HEK293T (cell line): ENCODE results near the gene TCF3.

Experiments
- CTCF ChIA-PET: fragments of 350-600 bp; formaldehyde crosslinking; extraction: SDS; loops from one replicate; lab custom pipeline; 2021; ENCODE audit warnings: antibody characterized with exemption, inconsistent platforms; lab: Yijun Ruan, JAX
- POLR2A ChIA-PET: fragments of 350-600 bp; formaldehyde crosslinking; extraction: SDS; loops from one replicate; lab custom pipeline; 2020; ENCODE audit warnings: antibody characterized with exemption, inconsistent platforms; lab: Yijun Ruan, JAX
- DNase-seq: peaks from one replicate; pipeline ENCODE4 v3.0.0; 2012; ENCODE audit warnings: mixed read lengths; ENCODE audit errors: extremely low spot score
- ARNT ChIP-seq: fragments of 450-650 bp; IDR thresholded peaks from 2 replicates; pipeline ENCODE4 v1.6.1; 2017; ENCODE audit warnings: mild to moderate bottlenecking
- BHLHE40 ChIP-seq: fragments of 450-650 bp; IDR thresholded peaks from 2 replicates; pipeline ENCODE4 v1.6.1; 2016; ENCODE audit warnings: mild to moderate bottlenecking, moderate library complexity, borderline replicate concordance
- CTBP1 ChIP-seq: fragments of 450-650 bp; IDR thresholded peaks from 2 replicates; pipeline ENCODE4 v1.6.1; 2016; ENCODE audit warnings: borderline replicate concordance
- ELF4 ChIP-seq: fragments of 450-650 bp; IDR thresholded peaks from 2 replicates; pipeline ENCODE4 v1.6.1; 2017; ENCODE audit warnings: antibody characterized with exemption
- FOXA1 ChIP-seq: fragments of 450-650 bp; IDR thresholded peaks from 2 replicates; pipeline ENCODE4 v1.6.1; 2016; ENCODE audit warnings: mild to moderate bottlenecking
- FOXK2 ChIP-seq: fragments of 450-650 bp; IDR thresholded peaks from 2 replicates; pipeline ENCODE4 v1.6.1; 2016; ENCODE audit warnings: mild to moderate bottlenecking
- FOXM1 ChIP-seq: fragments of 450-650 bp; IDR thresholded peaks from 2 replicates; pipeline ENCODE4 v1.6.1; 2017; ENCODE audit warnings: mild to moderate bottlenecking, borderline replicate concordance
- HDGF ChIP-seq: fragments of 450-650 bp; IDR thresholded peaks from 2 replicates; pipeline ENCODE4 v1.6.1; 2017; ENCODE audit warnings: antibody characterized with exemption, borderline replicate concordance
- L3MBTL2 ChIP-seq: fragments of 450-650 bp; conservative IDR thresholded peaks from 2 replicates; pipeline ENCODE4 v1.6.1; 2016; ENCODE audit warnings: mild to moderate bottlenecking
- LEF1 ChIP-seq: fragments of 450-650 bp; IDR thresholded peaks from 2 replicates; pipeline ENCODE4 v1.6.1; 2017; ENCODE audit warnings: mild to moderate bottlenecking, borderline replicate concordance
- NFRKB ChIP-seq: fragments of 450-650 bp; IDR thresholded peaks from 2 replicates; pipeline ENCODE4 v1.6.1; 2016; ENCODE audit warnings: mild to moderate bottlenecking, moderate library complexity
- PKNOX1 ChIP-seq: fragments of 450-650 bp; IDR thresholded peaks from 2 replicates; pipeline ENCODE4 v1.6.1; 2016
- SP1 ChIP-seq: fragments of 450-650 bp; IDR thresholded peaks from 2 replicates; pipeline ENCODE4 v1.6.1; 2017
- SUZ12 ChIP-seq: fragments of 450-650 bp; IDR thresholded peaks from 2 replicates; pipeline ENCODE4 v1.6.1; 2016; ENCODE audit warnings: mild to moderate bottlenecking
- TARDBP ChIP-seq: fragments of 450-650 bp; IDR thresholded peaks from 2 replicates; pipeline ENCODE4 v1.6.1; 2016
- ZNF384 ChIP-seq: fragments of 450-650 bp; IDR thresholded peaks from 2 replicates; pipeline ENCODE4 v1.6.1; 2016

The TCF3 gene

GRCh38 chr19:1611353-1611752 is 41.1 kb downstream of the TCF3 start:
- no peak for TF ChIP-seq HDGF
- TF ChIP-seq LEF1, result no peak
- TF ChIP-seq NFRKB, result no peak
- no peak for TF ChIP-seq FOXM1
- no peak for TF ChIP-seq SP1
- POLR2A ChIA-PET, result no interaction called here
- CTCF ChIA-PET, result no interaction called here
- DNase-seq, result no peak

- no peak for DNase-seq
- ChIA-PET POLR2A (no interaction called here), CTCF (no interaction called here)
- TF ChIP-seq FOXM1 (no peak), SP1 (no peak), PKNOX1 (no peak), BHLHE40 (no peak), TARDBP (no peak), HDGF (no peak), CTBP1 (no peak), FOXK2 (no peak), ELF4 (no peak), SUZ12 (no peak)
Observed at GRCh38 chr19:1610579-1610978, 41.8 kb downstream of the TCF3 start.

GRCh38 chr19:1609680-1610474 is 42.5 kb downstream of the TCF3 start:
- no peak for TF ChIP-seq CTBP1
- TF ChIP-seq SP1, result no peak
- no peak for TF ChIP-seq ELF4
- no peak for TF ChIP-seq BHLHE40
- no peak for TF ChIP-seq LEF1
- TF ChIP-seq ZNF384, result no peak
- TF ChIP-seq FOXK2, result no peak
- TF ChIP-seq PKNOX1, result no peak
- TF ChIP-seq TARDBP, result no peak
- TF ChIP-seq L3MBTL2, result no peak
- TF ChIP-seq ARNT, result no peak
- no peak for TF ChIP-seq NFRKB
- TF ChIP-seq FOXM1, result no peak
- TF ChIP-seq HDGF, result no peak
- no peak for TF ChIP-seq SUZ12
- TF ChIP-seq FOXA1, result no peak
- ChIA-PET CTCF (no interaction called here), POLR2A (no interaction called here)
- DNase-seq, result no peak

GRCh38 chr19:1609103-1609396 is 43.4 kb downstream of the TCF3 start:
- POLR2A ChIA-PET, result no interaction called here
- DNase-seq, result no peak
- TF ChIP-seq FOXK2 (no peak), L3MBTL2 (no peak), ZNF384 (no peak), PKNOX1 (no peak), SUZ12 (no peak), LEF1 (no peak), ELF4 (no peak), SP1 (no peak), ARNT (no peak), NFRKB (no peak), BHLHE40 (no peak), FOXA1 (no peak), CTBP1 (no peak), TARDBP (no peak), FOXM1 (no peak), HDGF (no peak)
- CTCF ChIA-PET, result no interaction called here

GRCh38 chr19:1608359-1609102 is 43.9 kb downstream of the TCF3 start:
- DNase-seq, result no peak
- no peak for TF ChIP-seq CTBP1
- TF ChIP-seq ZNF384, result no peak
- TF ChIP-seq BHLHE40, result no peak
- TF ChIP-seq FOXK2, result no peak
- TF ChIP-seq FOXA1, result no peak
- TF ChIP-seq NFRKB, result no peak
- no peak for TF ChIP-seq ARNT
- CTCF ChIA-PET, result no interaction called here
- POLR2A ChIA-PET, result no interaction called here

- no peak for DNase-seq
- ChIA-PET POLR2A (interaction anchor here (0.9 to 4.1 kb wide), 5 partner anchors 9 to 45 kb away, joined by 3 to 28 read pairs (median 5); partner anchors contain the start of gene MBD3), CTCF (interaction anchor here (0.9 to 1.7 kb wide), 2 partner anchors 59 to 66 kb away, joined by 4 to 7 read pairs; no protein-coding TSS in a partner anchor)
- TF ChIP-seq NFRKB (no peak), FOXK2 (no peak), TARDBP (no peak), PKNOX1 (no peak), BHLHE40 (no peak), ELF4 (no peak), SUZ12 (no peak), SP1 (no peak), FOXA1 (no peak), LEF1 (no peak), FOXM1 (no peak), ZNF384 (no peak), ARNT (no peak), CTBP1 (no peak), L3MBTL2 (no peak), HDGF (no peak)
Observed at GRCh38 chr19:1606138-1606651, 46.2 kb downstream of the TCF3 start.
